Suprapubic skin (tissue), 4 donors: ENCODE data around the gene AGMO. TPM values are rescaled to one million over a fixed set of nuclear protein-coding genes. Genes with fewer than 3 reads are reported as not detected.
A peak's percentile ranks its signal among the peaks of the same experiment; 100 is the strongest.

Source experiments
- DNase-seq, 2 donors: peaks; one replicate each; pipeline ENCODE4 v3.0.0-alpha.2; 2019; ENCODE audit warnings: low spot score in 2 of 2
- H3K27ac ChIP-seq: fragments of 200-600 bp; sonication (generic); one replicate; pipeline ENCODE4 v1.5.1; 2019
- H3K27me3 ChIP-seq: fragments of 200-600 bp; sonication (generic); one replicate; pipeline ENCODE4 v1.5.1; 2019
- H3K36me3 ChIP-seq: fragments of 200-600 bp; sonication (generic); one replicate; pipeline ENCODE4 v1.5.1; 2019
- H3K4me1 ChIP-seq: fragments of 200-600 bp; sonication (generic); one replicate; pipeline ENCODE4 v1.5.1; 2019
- H3K4me3 ChIP-seq: fragments of 200-600 bp; sonication (generic); one replicate; pipeline ENCODE4 v1.5.1; 2019; ENCODE audit warnings: mild to moderate bottlenecking
- H3K9me3 ChIP-seq: fragments of 200-600 bp; sonication (generic); one replicate; pipeline ENCODE4 v1.5.1; 2019
- EP300 ChIP-seq: sonication (generic); formaldehyde crosslinking; IDR thresholded peaks from one replicate; pipeline ENCODE4 v1.6.1; 2017; ENCODE audit warnings: antibody characterized with exemption
- POLR2A ChIP-seq, 2 donors: fragments of 450-650 bp; IDR thresholded peaks; one replicate each; pipeline ENCODE4 v1.6.1; 2017; ENCODE audit warnings: antibody characterized with exemption in 2 of 2, mild to moderate bottlenecking in 2 of 2, moderate library complexity in 2 of 2
- POLR2AphosphoS5 ChIP-seq, 3 donors: sonication (generic); formaldehyde crosslinking; IDR thresholded peaks; one replicate each; pipeline ENCODE4 v1.6.1; 2017; ENCODE audit warnings: antibody characterized with exemption in 3 of 3
- WGBS: methylation state at CpG from one replicate; pipeline ENCODE4 v1.1.5; 2018; 5-methylcytosine and 5-hydroxymethylcytosine counted together
- total RNA-seq, 4 donors: library from RNA; depleted of rRNA; stranded (reverse); fragments of >200 nt; gene quantifications; one replicate each; pipeline ENCODE4 v1.1.0, GENCODE V29; 2016
- TF ChIP-seq, protein P1 (sequence below), 2 donors: fragments of 200-600 bp in 1 of 2; fragments of 450-650 bp in 1 of 2; sonication (generic) in 1 of 2; IDR thresholded peaks; one replicate each; pipeline ENCODE4 v1.5.1; 2016 to 2019; ENCODE audit warnings: antibody characterized with exemption in 2 of 2, mild to moderate bottlenecking in 1 of 2, moderate library complexity in 1 of 2

AGMO gene
- total RNA-seq, 4 donors from 2014 or later: 0.40 TPM; not detected in 3

DNA sequence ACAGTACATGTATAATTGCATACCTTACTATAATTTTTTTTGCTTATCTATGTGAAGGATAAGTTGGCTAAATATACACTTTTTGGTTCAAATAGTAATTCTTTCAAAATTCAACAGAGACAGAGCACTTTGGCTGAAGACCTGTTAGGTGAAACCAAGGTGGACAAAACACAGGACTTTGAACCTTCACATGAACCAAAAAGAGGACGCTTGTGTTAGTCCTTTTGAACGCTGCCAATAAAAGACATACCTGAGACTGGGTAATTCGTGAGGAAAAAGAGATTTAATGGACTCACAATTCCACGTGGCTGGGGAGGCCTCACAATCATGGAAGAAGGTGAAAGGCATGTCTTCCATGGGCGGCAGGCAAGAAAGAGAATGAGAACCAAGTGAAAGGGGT lies 4.7 kb upstream of the AGMO start:
- no peaks in the 10 kb centered on the region for H3K36me3 ChIP-seq
- TF ChIP-seq EP300: no peak
- TF ChIP-seq, protein P1, sequence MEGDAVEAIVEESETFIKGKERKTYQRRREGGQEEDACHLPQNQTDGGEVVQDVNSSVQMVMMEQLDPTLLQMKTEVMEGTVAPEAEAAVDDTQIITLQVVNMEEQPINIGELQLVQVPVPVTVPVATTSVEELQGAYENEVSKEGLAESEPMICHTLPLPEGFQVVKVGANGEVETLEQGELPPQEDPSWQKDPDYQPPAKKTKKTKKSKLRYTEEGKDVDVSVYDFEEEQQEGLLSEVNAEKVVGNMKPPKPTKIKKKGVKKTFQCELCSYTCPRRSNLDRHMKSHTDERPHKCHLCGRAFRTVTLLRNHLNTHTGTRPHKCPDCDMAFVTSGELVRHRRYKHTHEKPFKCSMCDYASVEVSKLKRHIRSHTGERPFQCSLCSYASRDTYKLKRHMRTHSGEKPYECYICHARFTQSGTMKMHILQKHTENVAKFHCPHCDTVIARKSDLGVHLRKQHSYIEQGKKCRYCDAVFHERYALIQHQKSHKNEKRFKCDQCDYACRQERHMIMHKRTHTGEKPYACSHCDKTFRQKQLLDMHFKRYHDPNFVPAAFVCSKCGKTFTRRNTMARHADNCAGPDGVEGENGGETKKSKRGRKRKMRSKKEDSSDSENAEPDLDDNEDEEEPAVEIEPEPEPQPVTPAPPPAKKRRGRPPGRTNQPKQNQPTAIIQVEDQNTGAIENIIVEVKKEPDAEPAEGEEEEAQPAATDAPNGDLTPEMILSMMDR (IDR thresholded peaks at IDR 0.05): no peak
- no peak for TF ChIP-seq POLR2A (IDR thresholded peaks at IDR 0.05)
- TF ChIP-seq POLR2AphosphoS5 (IDR thresholded peaks at IDR 0.05): no peak
- no peaks in the 10 kb centered on the region for H3K27me3 ChIP-seq

GRCh38 chr7:15560968-15561367 lies 847 bp downstream of the AGMO start:
- no peaks in the 10 kb centered on the region for H3K27me3 ChIP-seq
- peak overlapping the region; percentile 64 for H3K27ac ChIP-seq
- H3K9me3 ChIP-seq: no peaks in the 10 kb centered on the region
- 56% methylated on average over 1 of the region's 1 CpG for WGBS
- DNase-seq: no peak
- no peak overlapping the region for H3K4me3 ChIP-seq
- peaks cover 14% of the 10 kb centered on the region for H3K4me1 ChIP-seq
- H3K36me3 ChIP-seq: no peaks in the 10 kb centered on the region
- no peak for TF ChIP-seq POLR2A (IDR thresholded peaks at IDR 0.05)
- TF ChIP-seq, protein P1 (IDR thresholded peaks at IDR 0.05): no peak
- TF ChIP-seq POLR2AphosphoS5 (IDR thresholded peaks at IDR 0.05): no peak
- TF ChIP-seq EP300: no peak

More for the DNA sequence above, 4.7 kb upstream of the AGMO start:
- no peaks in the 10 kb centered on the region for H3K9me3 ChIP-seq
- H3K4me3 ChIP-seq: no peak overlapping the region
- WGBS: 86% methylated on average over 5 of the region's 5 CpGs
- H3K4me1 ChIP-seq: peaks cover 5% of the 10 kb centered on the region
- no peak overlapping the region for H3K27ac ChIP-seq
- DNase-seq: no peak

- H3K36me3 ChIP-seq: no peaks in the 10 kb centered on the region
- peaks cover 18% of the 10 kb centered on the region for H3K4me1 ChIP-seq
- DNase-seq: no peak
- TF ChIP-seq POLR2AphosphoS5 (IDR thresholded peaks at IDR 0.05) (no peak), EP300 (no peak), POLR2A (IDR thresholded peaks at IDR 0.05) (no peak)
- TF ChIP-seq, protein P1 (IDR thresholded peaks at IDR 0.05): no peak
- H3K27me3 ChIP-seq: no peaks in the 10 kb centered on the region
- H3K4me3 ChIP-seq: no peak overlapping the region
- 36% methylated on average over 3 of the region's 3 CpGs for WGBS
- no peak overlapping the region for H3K27ac ChIP-seq
- H3K9me3 ChIP-seq: no peaks in the 10 kb centered on the region
These were observed 2.3 kb downstream of the AGMO start for GRCh38 chr7:15559416-15559928.

- Histone ChIP-seq H3K27me3 (no peaks in the 10 kb centered on the region), H3K9me3 (no peaks in the 10 kb centered on the region), H3K36me3 (no peaks in the 10 kb centered on the region), H3K27ac (no peak overlapping the region), H3K4me3 (no peak overlapping the region), H3K4me1 (peaks cover 18% of the 10 kb centered on the region)
- WGBS: 65% methylated on average over 2 of the region's 2 CpGs
- TF ChIP-seq POLR2A (IDR thresholded peaks at IDR 0.05) (no peak), POLR2AphosphoS5 (IDR thresholded peaks at IDR 0.05) (no peak), EP300 (no peak)
- TF ChIP-seq, protein P1 (IDR thresholded peaks at IDR 0.05): no peak
- DNase-seq: no peak
These were observed 3.1 kb downstream of the AGMO start for GRCh38 chr7:15558756-15559155.

- TF ChIP-seq EP300 (no peak), POLR2AphosphoS5 (IDR thresholded peaks at IDR 0.05) (no peak), POLR2A (IDR thresholded peaks at IDR 0.05) (no peak)
- TF ChIP-seq, protein P1 (IDR thresholded peaks at IDR 0.05): no peak
- Histone ChIP-seq H3K4me3 (peak overlapping the region; percentile 28), H3K4me1 (peaks cover 18% of the 10 kb centered on the region), H3K27me3 (no peaks in the 10 kb centered on the region), H3K9me3 (no peaks in the 10 kb centered on the region), H3K27ac (no peak overlapping the region), H3K36me3 (no peaks in the 10 kb centered on the region)
- DNase-seq: no peak
These were observed 4.1 kb downstream of the AGMO start for GRCh38 chr7:15557686-15558085.
